ENCODE measurements around the gene ZDHHC22. TPM values are rescaled to one million over a fixed set of nuclear protein-coding genes. Genes with fewer than 3 reads are reported as not detected.
A peak's percentile ranks its signal among the peaks of the same experiment; 100 is the strongest.

ZDHHC22 gene
- total and polyA plus RNA-seq, 2 experiments from 2014 or later, result 17.6 to 32.1 TPM

- peak overlapping the region; percentile 78 for H3K27ac Mint-ChIP-seq
- peaks cover 37% of the 10 kb centered on the region for H3K4me1 ChIP-seq (ENCODE audit: insufficient read depth)
- no peaks in the 10 kb centered on the region for H3K27me3 ChIP-seq (ENCODE audit: insufficient read depth)
- no peak overlapping the region for H3K4me3 ChIP-seq
- peaks cover 15% of the 10 kb centered on the region; the same call in 1 of the 2 replicates for H3K79me2 ChIP-seq (replicated peaks; ENCODE audit: insufficient read depth)
- TF ChIP-seq EZH2 (IDR thresholded peaks at IDR 0.05; ENCODE audit: low read depth, unreplicated experiment) (no peak), ZNF114 (CRISPR knock-in tag; IDR thresholded peaks at IDR 0.05) (no peak), EZH2phosphoT487 (IDR thresholded peaks at IDR 0.05; ENCODE audit: unreplicated experiment) (no peak), CREB1 (CRISPR knock-in tag; IDR thresholded peaks at IDR 0.05; ENCODE audit: low read depth) (no peak), ZNF462 (CRISPR knock-in tag; IDR thresholded peaks at IDR 0.05) (no peak), POLR2AphosphoS5 (IDR thresholded peaks at IDR 0.05; ENCODE audit: low read depth) (no peak), JUNB (IDR thresholded peaks at IDR 0.05; ENCODE audit: unreplicated experiment) (no peak), ZNF331 (CRISPR knock-in tag; IDR thresholded peaks at IDR 0.05; ENCODE audit: low read depth) (no peak)
- TF ChIP-seq, protein P1, sequence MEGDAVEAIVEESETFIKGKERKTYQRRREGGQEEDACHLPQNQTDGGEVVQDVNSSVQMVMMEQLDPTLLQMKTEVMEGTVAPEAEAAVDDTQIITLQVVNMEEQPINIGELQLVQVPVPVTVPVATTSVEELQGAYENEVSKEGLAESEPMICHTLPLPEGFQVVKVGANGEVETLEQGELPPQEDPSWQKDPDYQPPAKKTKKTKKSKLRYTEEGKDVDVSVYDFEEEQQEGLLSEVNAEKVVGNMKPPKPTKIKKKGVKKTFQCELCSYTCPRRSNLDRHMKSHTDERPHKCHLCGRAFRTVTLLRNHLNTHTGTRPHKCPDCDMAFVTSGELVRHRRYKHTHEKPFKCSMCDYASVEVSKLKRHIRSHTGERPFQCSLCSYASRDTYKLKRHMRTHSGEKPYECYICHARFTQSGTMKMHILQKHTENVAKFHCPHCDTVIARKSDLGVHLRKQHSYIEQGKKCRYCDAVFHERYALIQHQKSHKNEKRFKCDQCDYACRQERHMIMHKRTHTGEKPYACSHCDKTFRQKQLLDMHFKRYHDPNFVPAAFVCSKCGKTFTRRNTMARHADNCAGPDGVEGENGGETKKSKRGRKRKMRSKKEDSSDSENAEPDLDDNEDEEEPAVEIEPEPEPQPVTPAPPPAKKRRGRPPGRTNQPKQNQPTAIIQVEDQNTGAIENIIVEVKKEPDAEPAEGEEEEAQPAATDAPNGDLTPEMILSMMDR (conservative IDR thresholded peaks at IDR 0.05; ENCODE audit: low read depth in 2 of 2), result no peak
- TF ChIP-seq, protein P2, sequence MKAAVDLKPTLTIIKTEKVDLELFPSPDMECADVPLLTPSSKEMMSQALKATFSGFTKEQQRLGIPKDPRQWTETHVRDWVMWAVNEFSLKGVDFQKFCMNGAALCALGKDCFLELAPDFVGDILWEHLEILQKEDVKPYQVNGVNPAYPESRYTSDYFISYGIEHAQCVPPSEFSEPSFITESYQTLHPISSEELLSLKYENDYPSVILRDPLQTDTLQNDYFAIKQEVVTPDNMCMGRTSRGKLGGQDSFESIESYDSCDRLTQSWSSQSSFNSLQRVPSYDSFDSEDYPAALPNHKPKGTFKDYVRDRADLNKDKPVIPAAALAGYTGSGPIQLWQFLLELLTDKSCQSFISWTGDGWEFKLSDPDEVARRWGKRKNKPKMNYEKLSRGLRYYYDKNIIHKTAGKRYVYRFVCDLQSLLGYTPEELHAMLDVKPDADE (IDR thresholded peaks at IDR 0.05), result no peak
- H2AFZ ChIP-seq, result no peak overlapping the region
- no peaks in the 10 kb centered on the region for H3K9me3 Mint-ChIP-seq
- H3K4me2 ChIP-seq, result no peak overlapping the region
- no peaks in the 10 kb centered on the region for H3K9me2 ChIP-seq (ENCODE audit: insufficient read depth)
- H3F3A ChIP-seq (replicated peaks; ENCODE audit: low read depth), result peaks cover 4% of the 10 kb centered on the region; the same call in 1 of the 2 replicates
- no peaks in the 10 kb centered on the region for H3K36me3 Mint-ChIP-seq (ENCODE audit: low read depth)
- no peaks in the 10 kb centered on the region for H3K36me3 ChIP-seq (ENCODE audit: insufficient read depth)
- H4K20me1 ChIP-seq (replicated peaks; ENCODE audit: insufficient read depth), result no peaks in the 10 kb centered on the region
- ATAC-seq (peak; percentile 25; the same call in 2 of the 3 replicates), DNase-seq (ENCODE audit: low spot score) (peak; percentile 58)
- H3K4me3 Mint-ChIP-seq, result no peak overlapping the region
- H3K4me1 Mint-ChIP-seq, result peaks cover 55% of the 10 kb centered on the region
- H3K27ac ChIP-seq (ENCODE audit: low read depth), result peak overlapping the region; percentile 56; the same call in 1 of the 2 replicates
- peaks cover 3% of the 10 kb centered on the region for H3K27me3 Mint-ChIP-seq (ENCODE audit: insufficient read depth, low read depth, poor library complexity)
Measured at GRCh38 chr14:77148510-77149231, 7.1 kb upstream of the ZDHHC22 start.
